HCT116 (cell line): ENCODE results near the gene RXRA. TPM values are rescaled to one million over a fixed set of nuclear protein-coding genes. Genes with fewer than 3 reads are reported as not detected.

ENCODE experiments used
- ATAC-seq: fragments of 200-7000 bp; cut with Tn5 transposase; 2 replicates; pipeline ENCODE4 v1.9.1; 2020; ENCODE audit warnings: mild to moderate bottlenecking, moderate library complexity
- BruUV-seq: library from RNA; stranded (reverse); fragments of 400-500 nt; replicated peaks from 2 replicates; lab custom pipeline; 2021; lab: Mats Ljungman, UMichigan
- CTCF ChIA-PET: fragments of 300-600 bp; sonication (Branson Sonifier 250); formaldehyde crosslinking; loops from one replicate; lab custom pipeline; 2021; ENCODE audit warnings: antibody characterized with exemption; lab: Charles Lee
- POLR2A ChIA-PET: fragments of 300-600, 350-600 bp; sonication (Branson Sonifier 250); formaldehyde crosslinking; loops from one replicate; lab custom pipeline; 2021; ENCODE audit warnings: antibody characterized with exemption; lab: Charles Lee
- RAD21 ChIA-PET, 2 experiments: fragments of 300-600 bp; sonication (Branson Sonifier 250); formaldehyde crosslinking; loops; one replicate each; lab custom pipeline; 2023; ENCODE audit warnings: low total read pairs in 2 of 2; ENCODE audit not compliant: uncharacterized antibody in 2 of 2, unreplicated experiment in 2 of 2, low non-redundant PET in 1 of 2; lab: Charles Lee
- DNase-seq: peaks from one replicate; pipeline ENCODE4 v3.0.0-alpha.2; 2010; ENCODE audit warnings: low read depth, low spot score
- H2AFZ ChIP-seq: fragments of 200-600 bp; shearing (Covaris generic), sonication (generic); 2 replicates; pipeline ENCODE4 v1.6.1; 2017; ENCODE audit warnings: low read depth, mixed run types, mixed read lengths, antibody characterized with exemption, low read length; ENCODE audit not compliant: poor library complexity, severe bottlenecking
- H3K27ac ChIP-seq: 2 replicates; pipeline ENCODE4 v1.5.1; 2012; ENCODE audit warnings: low read depth, low read length
- H3K27me3 ChIP-seq: fragments of 200-600 bp; sonication (generic); 2 replicates; pipeline ENCODE4 v1.6.1; 2016; ENCODE audit warnings: mixed run types, low read length, mixed read lengths; ENCODE audit not compliant: insufficient read depth
- H3K36me3 ChIP-seq, 2 experiments: fragments of 200-500 bp in 1 of 2; fragments of 200-600 bp in 1 of 2; sonication (Bioruptor generic) in 1 of 2; sonication (generic) in 1 of 2; 2 replicates each; pipeline versions ENCODE4 v1.5.1 to v1.6.1; 2014 to 2016; ENCODE audit warnings: low read length in 2 of 2, inconsistent platforms in 1 of 2, mixed read lengths in 1 of 2, mixed run types in 1 of 2; ENCODE audit not compliant: insufficient read depth in 2 of 2, control insufficient read depth in 1 of 2
- H3K4me1 ChIP-seq, 2 experiments: fragments of 200-600 bp in 1 of 2; sonication (generic) in 1 of 2; 2 replicates each; pipeline versions ENCODE4 v1.5.1 to v1.6.1; 2012 to 2017; ENCODE audit warnings: low read length in 2 of 2, inconsistent platforms in 1 of 2, mild to moderate bottlenecking in 1 of 2, mixed read lengths in 1 of 2, mixed run types in 1 of 2, moderate library complexity in 1 of 2; ENCODE audit not compliant: insufficient read depth in 2 of 2, control insufficient read depth in 1 of 2
- H3K4me2 ChIP-seq: fragments of 200-600 bp; sonication (generic); 2 replicates; pipeline ENCODE4 v1.6.1; 2017; ENCODE audit warnings: mixed run types, low read length, mixed read lengths
- H3K4me3 ChIP-seq, 2 experiments: fragments of 200-600 bp in 1 of 2; sonication (generic) in 1 of 2; replicated peaks in 1 of 2; 2 replicates each; pipeline ENCODE4 v1.5.1; 2011 to 2016; ENCODE audit warnings: low read length in 2 of 2, control low read depth in 1 of 2, low read depth in 1 of 2, mild to moderate bottlenecking in 1 of 2, mixed read lengths in 1 of 2, mixed run types in 1 of 2
- H3K79me2 ChIP-seq: fragments of 200-600 bp; sonication (generic); 2 replicates; pipeline ENCODE4 v1.6.1; 2017; ENCODE audit warnings: mild to moderate bottlenecking, mixed run types, low read length, moderate library complexity, mixed read lengths; ENCODE audit not compliant: insufficient read depth
- H3K9ac ChIP-seq: fragments of 200-600 bp; sonication (generic); 2 replicates; pipeline ENCODE4 v1.6.1; 2016; ENCODE audit warnings: low read length, mixed read lengths
- H3K9me2 ChIP-seq: fragments of 200-600 bp; sonication (generic), shearing (Covaris generic); 2 replicates; pipeline ENCODE4 v1.6.1; 2017; ENCODE audit warnings: mixed run types, mild to moderate bottlenecking, moderate library complexity; ENCODE audit not compliant: insufficient read depth
- H3K9me3 ChIP-seq, 2 experiments: fragments of 200-500 bp in 1 of 2; fragments of 200-600 bp in 1 of 2; sonication (Bioruptor generic) in 1 of 2; sonication (generic) in 1 of 2; 2 replicates each; pipeline ENCODE4 v1.6.1; 2014 to 2017; ENCODE audit warnings: low read length in 2 of 2, mixed read lengths in 2 of 2, inconsistent platforms in 1 of 2, low read depth in 1 of 2, mild to moderate bottlenecking in 1 of 2, mixed run types in 1 of 2, moderate library complexity in 1 of 2; ENCODE audit not compliant: control insufficient read depth in 1 of 2, insufficient read depth in 1 of 2
- H4K20me1 ChIP-seq: fragments of 200-600 bp; sonication (generic), shearing (Covaris generic); 2 replicates; pipeline ENCODE4 v1.6.1; 2017; ENCODE audit warnings: mixed run types, mild to moderate bottlenecking, moderate library complexity; ENCODE audit not compliant: insufficient read depth
- ZFX ChIP-seq: fragments of 450-650 bp; IDR thresholded peaks from 2 replicates; pipeline ENCODE4 v1.6.1; 2017
- intact Hi-C: fragments of 100-400 bp; cut with micrococcal nuclease; formaldehyde crosslinking; loops from 2 replicates; pipeline ENCODE4 v1.10.0; 2022
- total RNA-seq: library from RNA; stranded (reverse); gene quantifications from one replicate; pipeline ENCODE4 v1.2.1, GENCODE V29; 2021; ENCODE audit not compliant: unreplicated experiment
- TF ChIP-seq, protein P1 (sequence below): IDR thresholded peaks from 2 replicates; pipeline ENCODE4 v1.6.1; 2011; ENCODE audit warnings: mild to moderate bottlenecking, low read length, moderate library complexity; ENCODE audit not compliant: insufficient replicate concordance; ENCODE audit errors: extremely low read depth
- TF ChIP-seq, protein P2 (sequence below), 3 experiments: fragments of 200-600 bp in 1 of 3; sonication (generic) in 1 of 3; IDR thresholded peaks in 2 of 3; conservative IDR thresholded peaks in 1 of 3; 2 replicates each; pipeline ENCODE4 v1.5.1; 2012 to 2017; ENCODE audit warnings: low read depth in 2 of 3, low read length in 2 of 3, antibody characterized with exemption in 1 of 3, borderline replicate concordance in 1 of 3, control low read depth in 1 of 3, mild to moderate bottlenecking in 1 of 3, mixed read lengths in 1 of 3, mixed run types in 1 of 3, moderate library complexity in 1 of 3; ENCODE audit not compliant: insufficient read depth in 1 of 3

The RXRA gene
- total RNA-seq, 1 experiment from 2014 or later, result 43.9 TPM

DNA sequence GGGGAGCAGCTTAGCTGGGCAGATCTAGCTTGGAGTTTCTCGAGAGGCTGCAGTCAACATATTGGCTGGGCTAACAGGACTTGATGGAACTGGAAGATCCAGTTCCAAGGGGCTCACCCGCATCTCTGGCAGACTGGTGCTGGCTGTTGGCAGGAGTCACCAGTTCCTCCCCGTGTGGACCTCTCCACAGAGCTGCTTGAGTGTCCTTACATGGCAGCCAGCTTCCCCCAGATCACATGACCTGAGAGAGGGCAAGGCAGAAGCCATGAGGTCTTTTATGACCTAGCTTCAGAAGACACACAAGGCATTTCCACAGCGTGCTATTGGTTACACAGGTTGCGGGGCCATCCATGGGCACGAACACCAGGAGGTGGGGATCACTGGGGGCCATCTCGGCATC, 26.4 kb upstream of the RXRA start:
- no peaks in the 10 kb centered on the region for H3K9me2 ChIP-seq
- H3K27me3 ChIP-seq, result no peaks in the 10 kb centered on the region
- BruUV-seq, result no TSS peak
- no peak overlapping the region for H3K4me3 ChIP-seq
- H3K4me2 ChIP-seq, result no peak overlapping the region
- H3K4me1 ChIP-seq, result no peaks in the 10 kb centered on the region
- no peak overlapping the region for H2AFZ ChIP-seq
- intact Hi-C loops, result no loop called here
- ChIA-PET CTCF (no interaction called here), POLR2A (no interaction called here), RAD21 (no interaction called here)
- H3K27ac ChIP-seq, result no peak overlapping the region
- TF ChIP-seq, protein P1, sequence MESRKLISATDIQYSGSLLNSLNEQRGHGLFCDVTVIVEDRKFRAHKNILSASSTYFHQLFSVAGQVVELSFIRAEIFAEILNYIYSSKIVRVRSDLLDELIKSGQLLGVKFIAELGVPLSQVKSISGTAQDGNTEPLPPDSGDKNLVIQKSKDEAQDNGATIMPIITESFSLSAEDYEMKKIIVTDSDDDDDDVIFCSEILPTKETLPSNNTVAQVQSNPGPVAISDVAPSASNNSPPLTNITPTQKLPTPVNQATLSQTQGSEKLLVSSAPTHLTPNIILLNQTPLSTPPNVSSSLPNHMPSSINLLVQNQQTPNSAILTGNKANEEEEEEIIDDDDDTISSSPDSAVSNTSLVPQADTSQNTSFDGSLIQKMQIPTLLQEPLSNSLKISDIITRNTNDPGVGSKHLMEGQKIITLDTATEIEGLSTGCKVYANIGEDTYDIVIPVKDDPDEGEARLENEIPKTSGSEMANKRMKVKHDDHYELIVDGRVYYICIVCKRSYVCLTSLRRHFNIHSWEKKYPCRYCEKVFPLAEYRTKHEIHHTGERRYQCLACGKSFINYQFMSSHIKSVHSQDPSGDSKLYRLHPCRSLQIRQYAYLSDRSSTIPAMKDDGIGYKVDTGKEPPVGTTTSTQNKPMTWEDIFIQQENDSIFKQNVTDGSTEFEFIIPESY, result no peak
- TF ChIP-seq, protein P2, sequence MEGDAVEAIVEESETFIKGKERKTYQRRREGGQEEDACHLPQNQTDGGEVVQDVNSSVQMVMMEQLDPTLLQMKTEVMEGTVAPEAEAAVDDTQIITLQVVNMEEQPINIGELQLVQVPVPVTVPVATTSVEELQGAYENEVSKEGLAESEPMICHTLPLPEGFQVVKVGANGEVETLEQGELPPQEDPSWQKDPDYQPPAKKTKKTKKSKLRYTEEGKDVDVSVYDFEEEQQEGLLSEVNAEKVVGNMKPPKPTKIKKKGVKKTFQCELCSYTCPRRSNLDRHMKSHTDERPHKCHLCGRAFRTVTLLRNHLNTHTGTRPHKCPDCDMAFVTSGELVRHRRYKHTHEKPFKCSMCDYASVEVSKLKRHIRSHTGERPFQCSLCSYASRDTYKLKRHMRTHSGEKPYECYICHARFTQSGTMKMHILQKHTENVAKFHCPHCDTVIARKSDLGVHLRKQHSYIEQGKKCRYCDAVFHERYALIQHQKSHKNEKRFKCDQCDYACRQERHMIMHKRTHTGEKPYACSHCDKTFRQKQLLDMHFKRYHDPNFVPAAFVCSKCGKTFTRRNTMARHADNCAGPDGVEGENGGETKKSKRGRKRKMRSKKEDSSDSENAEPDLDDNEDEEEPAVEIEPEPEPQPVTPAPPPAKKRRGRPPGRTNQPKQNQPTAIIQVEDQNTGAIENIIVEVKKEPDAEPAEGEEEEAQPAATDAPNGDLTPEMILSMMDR (IDR thresholded peaks at IDR 0.05 in 2 of 3, conservative IDR thresholded peaks at IDR 0.05 in 1 of 3; ENCODE audit: borderline replicate concordance in 1 of 3, insufficient read depth in 1 of 3, low read depth in 2 of 3, low read length in 2 of 3), result no peak
- TF ChIP-seq ZFX, result no peak
- no peaks in the 10 kb centered on the region for H3K79me2 ChIP-seq
- H3K9ac ChIP-seq, result no peak overlapping the region
- H3K9me3 ChIP-seq, result no peaks in the 10 kb centered on the region
- H3K36me3 ChIP-seq, result no peaks in the 10 kb centered on the region
- H4K20me1 ChIP-seq, result no peaks in the 10 kb centered on the region
- no peak for DNase-seq
- no peak for ATAC-seq
